HepG2 (cell line): ENCODE data around the gene SUSD3. TPM values are rescaled to one million over a fixed set of nuclear protein-coding genes. Genes with fewer than 3 reads are reported as not detected.

Source experiments
- AHR ChIP-seq: IDR thresholded peaks from 2 replicates; pipeline ENCODE4 v1.6.1; 2018; ENCODE audit warnings: missing genetic modification reagents, missing compliant biosample characterization
- CBFB ChIP-seq: sonication (generic); formaldehyde crosslinking; IDR thresholded peaks from 2 replicates; pipeline ENCODE4 v1.4.0; 2020; ENCODE audit warnings: missing genetic modification reagents
- CEBPG ChIP-seq: IDR thresholded peaks from 2 replicates; pipeline ENCODE4 v1.6.1; 2016
- ELF3 ChIP-seq: IDR thresholded peaks from 2 replicates; pipeline ENCODE4 v1.6.1; 2016; ENCODE audit warnings: missing genetic modification reagents, missing compliant biosample characterization
- ELK4 ChIP-seq: sonication (generic); formaldehyde crosslinking; IDR thresholded peaks from 2 replicates; pipeline ENCODE4 v1.9.0; 2021; ENCODE audit warnings: missing genetic modification reagents, borderline replicate concordance
- FOXC1 ChIP-seq: sonication (generic); formaldehyde crosslinking; IDR thresholded peaks from 2 replicates; pipeline ENCODE4 v1.8.0; 2022; ENCODE audit warnings: mild to moderate bottlenecking, missing genetic modification reagents, borderline replicate concordance
- FOXP4 ChIP-seq: sonication (generic); formaldehyde crosslinking; IDR thresholded peaks from 2 replicates; pipeline ENCODE4 v1.4.0; 2020; ENCODE audit warnings: missing genetic modification reagents
- HMG20A ChIP-seq: IDR thresholded peaks from 2 replicates; pipeline ENCODE4 v1.6.1; 2016; ENCODE audit warnings: borderline replicate concordance
- HNF1A ChIP-seq, 2 experiments: sonication (generic) in 1 of 2; formaldehyde crosslinking in 1 of 2; IDR thresholded peaks; 2 replicates each; pipeline versions ENCODE4 v1.4.0 to v1.6.1; 2016 to 2020; ENCODE audit warnings: borderline replicate concordance in 1 of 2, low read depth in 1 of 2, mild to moderate bottlenecking in 1 of 2, missing genetic modification reagents in 1 of 2
- NFATC3 ChIP-seq: sonication (generic); formaldehyde crosslinking; IDR thresholded peaks from 2 replicates; pipeline ENCODE4 v1.5.1; 2020; ENCODE audit warnings: mild to moderate bottlenecking, missing genetic modification reagents
- PHF21A ChIP-seq: sonication (generic); formaldehyde crosslinking; IDR thresholded peaks from 2 replicates; pipeline ENCODE4 v1.5.0; 2020; ENCODE audit warnings: mild to moderate bottlenecking, missing genetic modification reagents
- RBM22 ChIP-seq: fragments of 200-400 bp; formaldehyde crosslinking; optimal IDR thresholded peaks from 2 replicates; pipeline ENCODE3; 2017; ENCODE audit warnings: mild to moderate bottlenecking, low read length, moderate library complexity
- RFXAP ChIP-seq: sonication (generic); formaldehyde crosslinking; IDR thresholded peaks from 2 replicates; pipeline ENCODE4 v1.4.0; 2020; ENCODE audit warnings: missing genetic modification reagents, borderline replicate concordance
- SP1 ChIP-seq, 2 experiments: fragments of 450-650 bp in 1 of 2; sonication (generic) in 1 of 2; formaldehyde crosslinking in 1 of 2; IDR thresholded peaks; 2 replicates each; pipeline versions ENCODE4 v1.4.0 to v1.6.1; 2016 to 2020; ENCODE audit warnings: missing genetic modification reagents in 1 of 2
- TSC22D2 ChIP-seq: sonication (generic); formaldehyde crosslinking; IDR thresholded peaks from 2 replicates; pipeline ENCODE4 v1.5.1; 2020; ENCODE audit warnings: missing genetic modification reagents, mild to moderate bottlenecking, borderline replicate concordance
- ZNF143 ChIP-seq: sonication (generic); formaldehyde crosslinking; IDR thresholded peaks from 2 replicates; pipeline ENCODE4 v1.4.0; 2020; ENCODE audit warnings: missing genetic modification reagents
- ZNF326 ChIP-seq: sonication (generic); formaldehyde crosslinking; IDR thresholded peaks from 2 replicates; pipeline ENCODE4 v1.4.0; 2020; ENCODE audit warnings: missing genetic modification reagents, borderline replicate concordance
- ZNF34 ChIP-seq: sonication (generic); formaldehyde crosslinking; IDR thresholded peaks from 2 replicates; pipeline ENCODE4 v1.4.0; 2020; ENCODE audit warnings: mild to moderate bottlenecking, missing genetic modification reagents, borderline replicate concordance
- polyA plus RNA-seq, 8 experiments: library from polyadenylated mRNA; depleted of rRNA in 3 of 8; stranded (reverse) in 7 of 8; unstranded in 1 of 8; fragments of >200 nt; fragmentation: Illumina TruSeq in 4 of 8; extraction: Trizol in 4 of 8; gene quantifications; 2 replicates each; pipeline versions ENCODE4 v1.2.1 to v1.2.3, GENCODE V29; 2011 to 2016; ENCODE audit warnings: low read depth in 4 of 8, missing spikeins in 1 of 8, mixed read lengths in 1 of 8; ENCODE audit not compliant: insufficient read depth in 1 of 8
- total RNA-seq, 5 experiments: library from RNA; depleted of rRNA; stranded (reverse); fragments of >200 nt; fragmentation: Illumina TruSeq; extraction: Trizol; gene quantifications; 2 replicates each; pipeline ENCODE4 v1.2.3, GENCODE V29; 2016; ENCODE audit warnings: low read depth in 1 of 5
- TF ChIP-seq, protein P1 (sequence below): sonication (generic); formaldehyde crosslinking; conservative IDR thresholded peaks from 2 replicates; pipeline ENCODE4 v1.8.0; 2022; ENCODE audit warnings: low read depth, missing genetic modification reagents
- TF ChIP-seq, protein P2 (sequence below): sonication (generic); formaldehyde crosslinking; IDR thresholded peaks from 2 replicates; pipeline ENCODE4 v1.5.0; 2020; ENCODE audit warnings: missing genetic modification reagents

Gene SUSD3
- total and polyA plus RNA-seq, 2 of the 13 experiments (the other 11 are each of a cell fraction or from before 2014, with no cell fraction given) = 7.0 to 9.1 TPM

GRCh38 chr9:93126825-93127368 is 68.4 kb downstream of the SUSD3 start (continued):
- TF ChIP-seq HNF1A (IDR thresholded peaks at IDR 0.05; ENCODE audit: low read depth) (no peak), HNF1A (CRISPR knock-in tag; IDR thresholded peaks at IDR 0.05; ENCODE audit: borderline replicate concordance) (no peak), NFATC3 (CRISPR knock-in tag) (no peak), TSC22D2 (CRISPR knock-in tag) (no peak), ZNF34 (CRISPR knock-in tag) (no peak), ELF3 (CRISPR knock-in tag) (no peak), HMG20A (CRISPR knock-in tag) (no peak), FOXC1 (CRISPR knock-in tag) (no peak), RFXAP (CRISPR knock-in tag) (peak; percentile 45; the same call in 1 of the 2 replicates), SP1 (IDR thresholded peaks at IDR 0.05) (no peak), SP1 (CRISPR knock-in tag; IDR thresholded peaks at IDR 0.05) (peak; percentile 26; the same call in 1 of the 2 replicates), CBFB (CRISPR knock-in tag) (no peak), ZNF143 (CRISPR knock-in tag) (no peak), ZNF326 (CRISPR knock-in tag) (no peak), PHF21A (CRISPR knock-in tag) (peak; percentile 88), FOXP4 (CRISPR knock-in tag) (peak; percentile 48; the same call in 1 of the 2 replicates), ELK4 (CRISPR knock-in tag) (no peak), CEBPG (CRISPR knock-in tag) (0 out of 2 replicates have a peak, but pooled peaks have one; percentile 11), AHR (CRISPR knock-in tag) (no peak), RBM22 (no peak)
- TF ChIP-seq, protein P1, sequence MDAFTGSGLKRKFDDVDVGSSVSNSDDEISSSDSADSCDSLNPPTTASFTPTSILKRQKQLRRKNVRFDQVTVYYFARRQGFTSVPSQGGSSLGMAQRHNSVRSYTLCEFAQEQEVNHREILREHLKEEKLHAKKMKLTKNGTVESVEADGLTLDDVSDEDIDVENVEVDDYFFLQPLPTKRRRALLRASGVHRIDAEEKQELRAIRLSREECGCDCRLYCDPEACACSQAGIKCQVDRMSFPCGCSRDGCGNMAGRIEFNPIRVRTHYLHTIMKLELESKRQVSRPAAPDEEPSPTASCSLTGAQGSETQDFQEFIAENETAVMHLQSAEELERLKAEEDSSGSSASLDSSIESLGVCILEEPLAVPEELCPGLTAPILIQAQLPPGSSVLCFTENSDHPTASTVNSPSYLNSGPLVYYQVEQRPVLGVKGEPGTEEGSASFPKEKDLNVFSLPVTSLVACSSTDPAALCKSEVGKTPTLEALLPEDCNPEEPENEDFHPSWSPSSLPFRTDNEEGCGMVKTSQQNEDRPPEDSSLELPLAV (CRISPR knock-in tag) = no peak
- TF ChIP-seq, protein P2, sequence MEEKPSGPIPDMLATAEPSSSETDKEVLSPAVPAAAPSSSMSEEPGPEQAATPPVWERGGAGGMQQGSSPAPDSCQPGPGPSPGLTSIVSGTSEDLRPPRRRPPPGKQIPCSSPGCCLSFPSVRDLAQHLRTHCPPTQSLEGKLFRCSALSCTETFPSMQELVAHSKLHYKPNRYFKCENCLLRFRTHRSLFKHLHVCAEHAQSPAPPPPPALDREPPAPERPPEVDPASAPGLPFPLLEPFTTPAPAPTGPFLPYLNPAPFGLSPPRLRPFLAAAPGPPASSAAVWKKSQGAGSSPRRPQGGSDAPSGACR (CRISPR knock-in tag) = peak; percentile 30; the same call in 1 of the 2 replicates
